K562 (cell line): ENCODE data around the gene SPATC1L. TPM values are rescaled to one million over a fixed set of nuclear protein-coding genes. Genes with fewer than 3 reads are reported as not detected.
A peak's percentile ranks its signal among the peaks of the same experiment; 100 is the strongest.

ENCODE experiments used
- ATAC-seq: fragments of 200-7000 bp; cut with Tn5 transposase; 3 replicates; pipeline ENCODE4 v1.9.1; 2020; ENCODE audit warnings: moderate library complexity
- BruUV-seq: library from RNA; stranded (reverse); fragments of 400-500 nt; replicated peaks from 2 replicates; lab custom pipeline; 2021; lab: Mats Ljungman, UMichigan
- CTCF ChIA-PET: fragments of 300-600 bp; formaldehyde crosslinking; extraction: SDS; loops from one replicate; lab custom pipeline; 2021; ENCODE audit warnings: low intra/inter-chr PET ratio; lab: Yijun Ruan, JAX
- POLR2A ChIA-PET: fragments of 300-600, 350-650 bp; sonication (Branson Sonifier 250); formaldehyde crosslinking; extraction: SDS; loops from one replicate; lab custom pipeline; 2021; ENCODE audit warnings: antibody characterized with exemption, inconsistent platforms; lab: Yijun Ruan, JAX
- DNase-seq, 4 experiments: peaks; one replicate each; pipeline versions ENCODE4 v3.0.0 to v3.0.0-alpha.2; 2011 to 2018; ENCODE audit warnings: low spot score in 3 of 4, mixed read lengths in 3 of 4; ENCODE audit errors: extremely low read depth in 1 of 4
- FAIRE-seq: peaks from 2 replicates; lab custom pipeline; 2011; peaks lifted over from hg19 to GRCh38; lab: Jason Lieb, UNC
- H2AFZ ChIP-seq: 2 replicates; pipeline ENCODE4 v1.6.0; 2011; ENCODE audit warnings: low read depth, low read length, control low read depth, inconsistent platforms
- H3K27ac ChIP-seq: fragments of 200-600 bp; 3 replicates; pipeline ENCODE4 v1.8.0; 2011; ENCODE audit warnings: low read depth, mild to moderate bottlenecking, control low read depth, inconsistent platforms, low read length, moderate library complexity, mixed read lengths; ENCODE audit errors: extremely low read depth
- H3K27me3 ChIP-seq, 2 experiments: fragments of 300-600 bp in 1 of 2; 2 replicates in 1 of 2; 3 replicates in 1 of 2; pipeline versions ENCODE4 v1.6.0 to v1.8.0; 2011; ENCODE audit warnings: inconsistent platforms in 2 of 2, low read length in 2 of 2, mild to moderate bottlenecking in 1 of 2, mixed read lengths in 1 of 2, moderate library complexity in 1 of 2; ENCODE audit not compliant: control insufficient read depth in 2 of 2, insufficient read depth in 2 of 2
- H3K36me3 ChIP-seq: fragments of 300-600 bp; 3 replicates; pipeline ENCODE4 v1.8.0; 2011; ENCODE audit warnings: mild to moderate bottlenecking, low read length, inconsistent platforms; ENCODE audit not compliant: control insufficient read depth, insufficient read depth
- H3K4me1 ChIP-seq, 2 experiments: fragments of 200-600 bp in 1 of 2; replicated peaks in 1 of 2; 2 replicates in 1 of 2; 3 replicates in 1 of 2; pipeline versions ENCODE4 v1.5.1 to v1.8.0; 2011; ENCODE audit warnings: inconsistent platforms in 2 of 2, low read length in 2 of 2, mild to moderate bottlenecking in 1 of 2, mixed read lengths in 1 of 2, moderate library complexity in 1 of 2; ENCODE audit not compliant: control insufficient read depth in 2 of 2, insufficient read depth in 2 of 2
- H3K4me2 ChIP-seq: 2 replicates; pipeline ENCODE4 v1.6.1; 2011; ENCODE audit warnings: low read length, control low read depth, inconsistent platforms, mixed read lengths; ENCODE audit not compliant: insufficient read depth
- H3K4me3 ChIP-seq: fragments of 200-600 bp; sonication (generic), shearing (Covaris generic); 2 replicates; pipeline ENCODE4 v1.5.1; 2016; ENCODE audit warnings: control low read depth, inconsistent platforms
- H3K79me2 ChIP-seq: fragments of 200-600 bp; 3 replicates; pipeline ENCODE4 v1.8.0; 2011; ENCODE audit warnings: low read length, inconsistent platforms; ENCODE audit not compliant: control insufficient read depth, insufficient read depth
- H3K9ac ChIP-seq, 2 experiments: 2 replicates each; pipeline versions ENCODE4 v1.6.0 to v1.6.1; 2011; ENCODE audit warnings: low read depth in 2 of 2, low read length in 2 of 2, control low read depth in 1 of 2, inconsistent platforms in 1 of 2, mild to moderate bottlenecking in 1 of 2, mixed read lengths in 1 of 2; ENCODE audit not compliant: insufficient read depth in 1 of 2
- H3K9me1 ChIP-seq: one replicate; pipeline ENCODE4 v1.6.0; 2011; ENCODE audit warnings: inconsistent platforms, mild to moderate bottlenecking, low read length, moderate library complexity; ENCODE audit not compliant: control insufficient read depth, insufficient read depth
- H3K9me3 ChIP-seq: replicated peaks from 2 replicates; pipeline ENCODE4 v1.5.1; 2011; ENCODE audit warnings: low read depth, low read length, inconsistent platforms; ENCODE audit not compliant: control insufficient read depth, insufficient read depth
- H4K20me1 ChIP-seq: replicated peaks from 2 replicates; pipeline ENCODE4 v1.6.1; 2011; ENCODE audit warnings: low read length, inconsistent platforms, mixed read lengths; ENCODE audit not compliant: control insufficient read depth, insufficient read depth
- BHLHE40 ChIP-seq: IDR thresholded peaks from 2 replicates; pipeline ENCODE4 v1.6.1; 2011; ENCODE audit warnings: low read length, improper control_type of control experiment
- GATAD2A ChIP-seq: fragments of 450-650 bp; IDR thresholded peaks from 2 replicates; pipeline ENCODE4 v1.6.1; 2017
- IRF9 ChIP-seq: fragments of 450-650 bp; IDR thresholded peaks from 2 replicates; pipeline ENCODE4 v1.6.1; 2016; ENCODE audit warnings: missing biosample characterization, missing genetic modification characterization
- KDM1A ChIP-seq, 2 experiments: fragments of 450-650 bp; IDR thresholded peaks; 2 replicates each; pipeline ENCODE4 v1.6.1; 2016; ENCODE audit warnings: mild to moderate bottlenecking in 2 of 2
- NELFE ChIP-seq: IDR thresholded peaks from 2 replicates; pipeline ENCODE4 v1.6.1; 2011; ENCODE audit warnings: mild to moderate bottlenecking; ENCODE audit not compliant: insufficient read depth, insufficient read length
- NFE2 ChIP-seq: IDR thresholded peaks from 2 replicates; pipeline ENCODE4 v1.6.1; 2014; ENCODE audit warnings: antibody characterized with exemption, low read depth
- POLR2G ChIP-seq: fragments of 200-400 bp; formaldehyde crosslinking; IDR thresholded peaks from 2 replicates; pipeline ENCODE4 v1.6.1; 2017; ENCODE audit warnings: low read depth, mild to moderate bottlenecking, antibody characterized with exemption, low read length, moderate library complexity
- RBM39 ChIP-seq: fragments of 200-400 bp; formaldehyde crosslinking; optimal IDR thresholded peaks from 2 replicates; pipeline ENCODE3; 2018; ENCODE audit warnings: low read depth, low read length
- TARDBP ChIP-seq: fragments of 450-650 bp; IDR thresholded peaks from 2 replicates; pipeline ENCODE4 v1.6.1; 2016
- TCF3 ChIP-seq: sonication (generic); formaldehyde crosslinking; IDR thresholded peaks from 2 replicates; pipeline ENCODE4 v1.4.0; 2020; ENCODE audit warnings: mild to moderate bottlenecking, missing genetic modification reagents
- THRAP3 ChIP-seq: fragments of 450-650 bp; IDR thresholded peaks from 2 replicates; pipeline ENCODE4 v1.6.1; 2016; ENCODE audit warnings: mild to moderate bottlenecking, inconsistent platforms, borderline replicate concordance
- ZNF511 ChIP-seq: sonication (generic); formaldehyde crosslinking; IDR thresholded peaks from 2 replicates; pipeline ENCODE4 v1.8.0; 2022; ENCODE audit warnings: mild to moderate bottlenecking, missing genetic modification reagents
- WGBS: fragments of 100-300 bp; shearing (Covaris generic); methylation state at CpG from one replicate; pipeline ENCODE4 v1.1.6; 2016; ENCODE audit warnings: low coverage, mixed read lengths; ENCODE audit not compliant: insufficient coverage; ENCODE audit errors: missing lambda C conversion rate; 5-methylcytosine and 5-hydroxymethylcytosine counted together
- in situ Hi-C: fragments of 300-500 bp; cut with MboI; formaldehyde crosslinking; loops from 4 replicates; pipeline ENCODE4 v1.15.0; 2018; ENCODE audit warnings: inconsistent platforms, mixed read lengths
- intact Hi-C: fragments of 100-400 bp; cut with micrococcal nuclease; formaldehyde crosslinking; loops from 2 replicates; pipeline ENCODE4 v1.14.2; 2022
- polyA plus RNA-seq, 8 experiments: library from polyadenylated mRNA; depleted of rRNA in 4 of 8; stranded (reverse) in 5 of 8; unstranded in 3 of 8; fragments of >200 nt; fragmentation: Nextera tagmentation in 2 of 8; fragmentation: Illumina TruSeq in 1 of 8; extraction: Ambion mirVana in 2 of 8; extraction: Trizol in 1 of 8; gene quantifications; 2 replicates each; pipeline versions ENCODE4 v1.2.1 to v1.2.3, GENCODE V29; 2011 to 2014; ENCODE audit warnings: inconsistent platforms in 1 of 8, missing spikeins in 1 of 8
- total RNA-seq, 7 experiments: library from RNA; depleted of rRNA in 6 of 7; stranded (reverse); fragments of >200 nt in 6 of 7; fragmentation: Illumina TruSeq in 2 of 7; extraction: Trizol in 2 of 7; gene quantifications; 2 replicates each; pipeline versions ENCODE4 v1.2.1 to v1.2.3, GENCODE V29; 2011 to 2021; ENCODE audit warnings: low replicate concordance in 1 of 7

SPATC1L gene
- total and polyA plus RNA-seq, 9 of the 15 experiments (the other 6 are each of a cell fraction or from before 2014, with no cell fraction given): 0.14 to 121 (median 34.0) TPM; not detected in 1

GRCh38 chr21:46190491-46191131, 6.4 kb upstream of the SPATC1L start (continued):
- TF ChIP-seq THRAP3: no peak
- TF ChIP-seq NELFE: no peak
- no peak for TF ChIP-seq TCF3 (CRISPR knock-in tag)
- no peak for TF ChIP-seq GATAD2A
- no peak for TF ChIP-seq TARDBP
- TF ChIP-seq ZNF511 (CRISPR knock-in tag): no peak
- TF ChIP-seq IRF9 (tag): no peak
- no peak for TF ChIP-seq RBM39

GRCh38 chr21:46189959-46190490, 5.8 kb upstream of the SPATC1L start:
- ChIA-PET POLR2A (interaction anchor here (0.6 to 1.0 kb wide), 2 partner anchors 32 to 196 kb away, joined by 3 read pairs; no protein-coding TSS in a partner anchor), CTCF (no interaction called here)
- Histone ChIP-seq H3K27me3 (no peaks in the 10 kb centered on the region), H3K4me3 (no peak overlapping the region), H3K27ac (no peak overlapping the region; the same call in 2 of the 3 replicates), H3K9ac (peak overlapping the region in 1 of 2 experiments; percentile 83; a peak in 2 of 4 replicates), H3K79me2 (no peaks in the 10 kb centered on the region), H3K9me1 (no peaks in the 10 kb centered on the region), H3K9me3 (no peaks in the 10 kb centered on the region), H4K20me1 (no peaks in the 10 kb centered on the region), H3K36me3 (peaks cover 72% of the 10 kb centered on the region; the same call in 2 of the 3 replicates), H2AFZ (no peak overlapping the region), H3K4me2 (no peak overlapping the region), H3K4me1 (peaks cover 41 to 59% of the 10 kb centered on the region in 2 experiments)
- DNase-seq (no peak), ATAC-seq (no peak), FAIRE-seq (no peak)
- 93% methylated on average over 14 of the region's 14 CpGs for WGBS
- in situ Hi-C loops (no loop called here), intact Hi-C loops (loop anchor here (2.0 to 5.0 kb wide), 2 partner anchors 37 kb away; partner anchors contain the start of gene LSS)
- no peak for TF ChIP-seq KDM1A (IDR thresholded peaks at IDR 0.05)
- no peak for TF ChIP-seq NFE2
- no peak for TF ChIP-seq BHLHE40
- peak; percentile 44; the same call in 1 of the 2 replicates for TF ChIP-seq POLR2G
- no peak for TF ChIP-seq NELFE
- no TSS peak for BruUV-seq
